ENCODE data around the gene PSMB7. TPM values are rescaled to one million over a fixed set of nuclear protein-coding genes. Genes with fewer than 3 reads are reported as not detected.
A peak's percentile ranks its signal among the peaks of the same experiment; 100 is the strongest.

The PSMB7 gene
- total and polyA plus RNA-seq, 2 of the 13 experiments (the other 11 are each of a cell fraction or from before 2014, with no cell fraction given) = 259 to 291 TPM

DNA sequence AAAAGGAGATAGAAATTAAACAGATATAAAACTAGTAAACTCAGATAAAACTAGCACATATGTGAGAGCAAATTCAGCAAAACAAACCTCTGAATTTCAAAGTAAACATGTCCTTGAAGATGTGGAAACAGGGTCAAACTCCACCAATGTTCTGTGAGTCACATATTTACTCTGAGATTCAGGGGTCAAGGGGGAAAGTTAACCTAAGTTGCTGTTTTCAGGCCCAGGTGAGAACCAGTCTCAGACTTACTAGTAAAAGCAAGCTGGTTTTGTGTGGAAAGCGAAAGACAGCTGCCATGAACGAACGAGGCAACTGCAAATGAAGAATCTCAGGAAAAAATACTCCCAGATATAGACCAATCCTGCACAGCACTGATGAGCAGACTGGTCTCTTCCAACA is 29.0 kb downstream of the PSMB7 start (continued):
- TF ChIP-seq, protein P1, sequence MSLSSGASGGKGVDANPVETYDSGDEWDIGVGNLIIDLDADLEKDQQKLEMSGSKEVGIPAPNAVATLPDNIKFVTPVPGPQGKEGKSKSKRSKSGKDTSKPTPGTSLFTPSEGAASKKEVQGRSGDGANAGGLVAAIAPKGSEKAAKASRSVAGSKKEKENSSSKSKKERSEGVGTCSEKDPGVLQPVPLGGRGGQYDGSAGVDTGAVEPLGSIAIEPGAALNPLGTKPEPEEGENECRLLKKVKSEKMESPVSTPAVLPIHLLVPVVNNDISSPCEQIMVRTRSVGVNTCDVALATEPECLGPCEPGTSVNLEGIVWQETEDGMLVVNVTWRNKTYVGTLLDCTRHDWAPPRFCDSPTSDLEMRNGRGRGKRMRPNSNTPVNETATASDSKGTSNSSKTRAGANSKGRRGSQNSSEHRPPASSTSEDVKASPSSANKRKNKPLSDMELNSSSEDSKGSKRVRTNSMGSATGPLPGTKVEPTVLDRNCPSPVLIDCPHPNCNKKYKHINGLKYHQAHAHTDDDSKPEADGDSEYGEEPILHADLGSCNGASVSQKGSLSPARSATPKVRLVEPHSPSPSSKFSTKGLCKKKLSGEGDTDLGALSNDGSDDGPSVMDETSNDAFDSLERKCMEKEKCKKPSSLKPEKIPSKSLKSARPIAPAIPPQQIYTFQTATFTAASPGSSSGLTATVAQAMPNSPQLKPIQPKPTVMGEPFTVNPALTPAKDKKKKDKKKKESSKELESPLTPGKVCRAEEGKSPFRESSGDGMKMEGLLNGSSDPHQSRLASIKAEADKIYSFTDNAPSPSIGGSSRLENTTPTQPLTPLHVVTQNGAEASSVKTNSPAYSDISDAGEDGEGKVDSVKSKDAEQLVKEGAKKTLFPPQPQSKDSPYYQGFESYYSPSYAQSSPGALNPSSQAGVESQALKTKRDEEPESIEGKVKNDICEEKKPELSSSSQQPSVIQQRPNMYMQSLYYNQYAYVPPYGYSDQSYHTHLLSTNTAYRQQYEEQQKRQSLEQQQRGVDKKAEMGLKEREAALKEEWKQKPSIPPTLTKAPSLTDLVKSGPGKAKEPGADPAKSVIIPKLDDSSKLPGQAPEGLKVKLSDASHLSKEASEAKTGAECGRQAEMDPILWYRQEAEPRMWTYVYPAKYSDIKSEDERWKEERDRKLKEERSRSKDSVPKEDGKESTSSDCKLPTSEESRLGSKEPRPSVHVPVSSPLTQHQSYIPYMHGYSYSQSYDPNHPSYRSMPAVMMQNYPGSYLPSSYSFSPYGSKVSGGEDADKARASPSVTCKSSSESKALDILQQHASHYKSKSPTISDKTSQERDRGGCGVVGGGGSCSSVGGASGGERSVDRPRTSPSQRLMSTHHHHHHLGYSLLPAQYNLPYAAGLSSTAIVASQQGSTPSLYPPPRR (CRISPR knock-in tag; IDR thresholded peaks at IDR 0.05; ENCODE audit: borderline replicate concordance) = peak; percentile 89
- TF ChIP-seq ZIK1 (CRISPR knock-in tag; IDR thresholded peaks at IDR 0.05; ENCODE audit: borderline replicate concordance, low read depth) (no peak), ZNF678 (CRISPR knock-in tag; IDR thresholded peaks at IDR 0.05) (no peak), ZNF30 (CRISPR knock-in tag; IDR thresholded peaks at IDR 0.05) (no peak), NFE2L2 (IDR thresholded peaks at IDR 0.05; ENCODE audit: low read length) (no peak), ZNF446 (CRISPR knock-in tag; IDR thresholded peaks at IDR 0.05) (no peak), MTA1 (CRISPR knock-in tag; IDR thresholded peaks at IDR 0.05; ENCODE audit: borderline replicate concordance) (no peak), RORA (CRISPR knock-in tag; IDR thresholded peaks at IDR 0.05) (no peak), FOXP1 (IDR thresholded peaks at IDR 0.05) (peak; percentile 81), FOXP1 (CRISPR knock-in tag; IDR thresholded peaks at IDR 0.05) (peak; percentile 95), PHF21A (CRISPR knock-in tag; IDR thresholded peaks at IDR 0.05) (peak; percentile 74), XBP1 (CRISPR knock-in tag; IDR thresholded peaks at IDR 0.05) (peak; percentile 80; the same call in 1 of the 2 replicates), MED13 (CRISPR knock-in tag; IDR thresholded peaks at IDR 0.05) (peak; percentile 64; the same call in 1 of the 2 replicates), ZNF550 (CRISPR knock-in tag; IDR thresholded peaks at IDR 0.05; ENCODE audit: borderline replicate concordance) (no peak), NCOA5 (CRISPR knock-in tag; IDR thresholded peaks at IDR 0.05) (no peak), RAD51 (IDR thresholded peaks at IDR 0.05; ENCODE audit: borderline replicate concordance) (no peak), TCF7L2 (IDR thresholded peaks at IDR 0.05; ENCODE audit: low read depth, low read length) (no peak), JARID2 (CRISPR knock-in tag; IDR thresholded peaks at IDR 0.05; ENCODE audit: insufficient replicate concordance) (no peak), ZNF792 (CRISPR knock-in tag; IDR thresholded peaks at IDR 0.05) (peak; percentile 87), ZNF766 (CRISPR knock-in tag; IDR thresholded peaks at IDR 0.05; ENCODE audit: borderline replicate concordance) (peak; percentile 81; the same call in 1 of the 2 replicates), ZNF205 (CRISPR knock-in tag; IDR thresholded peaks at IDR 0.05) (peak; percentile 79)
- TF ChIP-seq, protein P2, sequence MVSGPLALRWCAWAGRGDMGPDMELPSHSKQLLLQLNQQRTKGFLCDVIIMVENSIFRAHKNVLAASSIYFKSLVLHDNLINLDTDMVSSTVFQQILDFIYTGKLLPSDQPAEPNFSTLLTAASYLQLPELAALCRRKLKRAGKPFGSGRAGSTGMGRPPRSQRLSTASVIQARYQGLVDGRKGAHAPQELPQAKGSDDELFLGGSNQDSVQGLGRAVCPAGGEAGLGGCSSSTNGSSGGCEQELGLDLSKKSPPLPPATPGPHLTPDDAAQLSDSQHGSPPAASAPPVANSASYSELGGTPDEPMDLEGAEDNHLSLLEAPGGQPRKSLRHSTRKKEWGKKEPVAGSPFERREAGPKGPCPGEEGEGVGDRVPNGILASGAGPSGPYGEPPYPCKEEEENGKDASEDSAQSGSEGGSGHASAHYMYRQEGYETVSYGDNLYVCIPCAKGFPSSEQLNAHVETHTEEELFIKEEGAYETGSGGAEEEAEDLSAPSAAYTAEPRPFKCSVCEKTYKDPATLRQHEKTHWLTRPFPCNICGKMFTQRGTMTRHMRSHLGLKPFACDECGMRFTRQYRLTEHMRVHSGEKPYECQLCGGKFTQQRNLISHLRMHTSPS (CRISPR knock-in tag; IDR thresholded peaks at IDR 0.05; ENCODE audit: low read depth) = no peak
- TF ChIP-seq, protein P3, sequence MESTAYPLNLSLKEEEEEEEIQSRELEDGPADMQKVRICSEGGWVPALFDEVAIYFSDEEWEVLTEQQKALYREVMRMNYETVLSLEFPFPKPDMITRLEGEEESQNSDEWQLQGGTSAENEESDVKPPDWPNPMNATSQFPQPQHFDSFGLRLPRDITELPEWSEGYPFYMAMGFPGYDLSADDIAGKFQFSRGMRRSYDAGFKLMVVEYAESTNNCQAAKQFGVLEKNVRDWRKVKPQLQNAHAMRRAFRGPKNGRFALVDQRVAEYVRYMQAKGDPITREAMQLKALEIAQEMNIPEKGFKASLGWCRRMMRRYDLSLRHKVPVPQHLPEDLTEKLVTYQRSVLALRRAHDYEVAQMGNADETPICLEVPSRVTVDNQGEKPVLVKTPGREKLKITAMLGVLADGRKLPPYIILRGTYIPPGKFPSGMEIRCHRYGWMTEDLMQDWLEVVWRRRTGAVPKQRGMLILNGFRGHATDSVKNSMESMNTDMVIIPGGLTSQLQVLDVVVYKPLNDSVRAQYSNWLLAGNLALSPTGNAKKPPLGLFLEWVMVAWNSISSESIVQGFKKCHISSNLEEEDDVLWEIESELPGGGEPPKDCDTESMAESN (CRISPR knock-in tag; conservative IDR thresholded peaks at IDR 0.05) = 0 out of 2 replicates have a peak, but pooled peaks have one; percentile 50
- TF ChIP-seq, protein P4, sequence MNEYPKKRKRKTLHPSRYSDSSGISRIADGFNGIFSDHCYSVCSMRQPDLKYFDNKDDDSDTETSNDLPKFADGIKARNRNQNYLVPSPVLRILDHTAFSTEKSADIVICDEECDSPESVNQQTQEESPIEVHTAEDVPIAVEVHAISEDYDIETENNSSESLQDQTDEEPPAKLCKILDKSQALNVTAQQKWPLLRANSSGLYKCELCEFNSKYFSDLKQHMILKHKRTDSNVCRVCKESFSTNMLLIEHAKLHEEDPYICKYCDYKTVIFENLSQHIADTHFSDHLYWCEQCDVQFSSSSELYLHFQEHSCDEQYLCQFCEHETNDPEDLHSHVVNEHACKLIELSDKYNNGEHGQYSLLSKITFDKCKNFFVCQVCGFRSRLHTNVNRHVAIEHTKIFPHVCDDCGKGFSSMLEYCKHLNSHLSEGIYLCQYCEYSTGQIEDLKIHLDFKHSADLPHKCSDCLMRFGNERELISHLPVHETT (CRISPR knock-in tag; conservative IDR thresholded peaks at IDR 0.05) = 0 out of 2 replicates have a peak, but pooled peaks have one; percentile 36
